Raji (cell line): Measurements from ENCODE around the gene NKAIN2.

Experiments used
- POLR2A ChIP-seq: IDR thresholded peaks from 2 replicates; pipeline ENCODE4 v1.6.1; 2011; ENCODE audit warnings: low read depth, low read length, control low read depth; ENCODE audit not compliant: insufficient read depth

Gene NKAIN2

DNA sequence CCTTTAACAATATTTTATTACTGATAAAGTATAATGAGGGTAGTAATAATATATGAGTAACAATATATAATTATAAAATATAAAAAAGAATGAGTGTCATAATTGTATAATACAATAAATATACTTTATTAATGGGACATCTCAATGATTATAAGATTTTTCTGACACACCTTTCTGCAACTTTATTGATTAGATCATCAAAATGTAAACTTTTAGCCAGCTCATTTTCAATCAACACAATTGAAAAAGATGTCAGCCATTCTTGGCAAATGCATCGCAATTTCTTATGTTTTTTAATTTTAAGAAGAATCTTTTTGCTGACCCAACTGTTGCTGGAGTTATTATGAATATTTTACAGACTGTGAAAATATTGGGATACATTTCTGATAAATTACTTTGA, 1026.2 kb downstream of the NKAIN2 start:
- no peak for TF ChIP-seq POLR2A

- no peak for TF ChIP-seq POLR2A
Measured at GRCh38 chr6:124830506-124830905, 1026.8 kb downstream of the NKAIN2 start.

DNA sequence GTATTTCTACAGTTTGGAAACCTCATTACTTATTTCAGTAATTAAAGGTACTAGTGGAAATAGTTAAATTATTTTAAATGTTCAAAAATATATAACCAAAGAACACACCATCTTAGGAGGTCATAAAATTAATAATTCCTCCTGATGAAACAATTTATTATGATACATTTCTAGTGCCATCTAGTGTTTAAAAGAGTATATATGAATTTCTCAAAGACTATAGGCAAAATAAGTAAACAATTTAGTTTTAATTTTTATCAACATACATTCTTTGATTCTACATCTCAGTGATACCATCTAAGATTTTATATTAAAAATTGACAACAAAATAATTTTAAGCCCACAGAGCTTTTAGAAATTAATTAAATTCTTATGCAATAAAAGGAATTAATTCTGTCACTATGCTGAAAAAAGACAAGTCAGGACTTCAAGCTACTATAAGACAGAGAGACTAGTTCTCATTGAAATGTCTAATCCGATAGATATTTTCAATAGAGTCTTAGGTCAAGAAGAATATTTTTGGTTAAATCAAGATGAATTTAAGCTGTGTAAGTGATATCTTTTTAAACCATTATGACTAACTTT, 1050.8 kb downstream of the NKAIN2 start:
- no peak for TF ChIP-seq POLR2A

DNA sequence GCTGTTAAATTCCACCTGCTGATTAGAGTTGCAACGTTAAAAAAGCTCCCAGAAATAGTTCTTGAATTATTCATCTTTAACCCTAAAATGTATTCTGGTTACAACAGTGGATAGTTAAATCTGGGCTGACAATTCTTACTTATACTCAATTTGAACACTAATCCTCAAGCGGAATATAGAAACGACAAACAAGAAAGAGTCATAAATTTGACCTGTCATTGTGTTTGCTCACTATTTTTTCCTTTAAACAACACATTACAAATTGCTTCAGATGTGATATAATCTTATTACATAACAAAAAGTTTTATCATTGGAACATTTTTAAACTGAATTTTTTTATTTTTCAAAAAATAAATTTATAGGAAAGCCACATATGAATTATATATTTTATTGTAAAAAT, 1054.1 kb downstream of the NKAIN2 start:
- no peak for TF ChIP-seq POLR2A

- TF ChIP-seq POLR2A, result no peak
Measured at GRCh38 chr6:124858564-124858963, 1054.9 kb downstream of the NKAIN2 start.

DNA sequence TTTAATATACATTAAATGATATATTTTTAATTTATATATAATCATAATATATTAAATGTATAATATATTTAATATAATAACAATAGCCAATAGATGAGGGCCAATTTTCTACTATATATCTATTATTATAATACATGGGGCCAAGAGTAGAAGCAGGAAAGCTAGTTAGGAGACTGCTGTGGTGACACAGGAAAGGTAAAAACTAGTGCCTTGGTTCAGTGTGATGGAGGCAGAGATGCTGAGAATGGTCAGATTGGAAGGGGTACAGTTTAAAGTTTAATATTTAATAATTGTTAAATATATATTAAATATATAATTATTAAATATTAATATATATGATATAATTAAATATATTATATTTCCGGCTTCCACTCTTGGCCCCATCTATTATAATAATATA, 1055.7 kb downstream of the NKAIN2 start:
- TF ChIP-seq POLR2A, result no peak

- TF ChIP-seq POLR2A, result no peak
Measured at GRCh38 chr6:124866040-124866439, 1062.4 kb downstream of the NKAIN2 start.

GRCh38 chr6:124867121-124867520, 1063.5 kb downstream of the NKAIN2 start:
- TF ChIP-seq POLR2A, result no peak

GRCh38 chr6:124868481-124868880, 1064.8 kb downstream of the NKAIN2 start:
- TF ChIP-seq POLR2A, result no peak

- no peak for TF ChIP-seq POLR2A
Measured at GRCh38 chr6:124869416-124869815, 1065.8 kb downstream of the NKAIN2 start.

GRCh38 chr6:124870611-124871459, 1067.2 kb downstream of the NKAIN2 start:
- TF ChIP-seq POLR2A, result no peak

DNA sequence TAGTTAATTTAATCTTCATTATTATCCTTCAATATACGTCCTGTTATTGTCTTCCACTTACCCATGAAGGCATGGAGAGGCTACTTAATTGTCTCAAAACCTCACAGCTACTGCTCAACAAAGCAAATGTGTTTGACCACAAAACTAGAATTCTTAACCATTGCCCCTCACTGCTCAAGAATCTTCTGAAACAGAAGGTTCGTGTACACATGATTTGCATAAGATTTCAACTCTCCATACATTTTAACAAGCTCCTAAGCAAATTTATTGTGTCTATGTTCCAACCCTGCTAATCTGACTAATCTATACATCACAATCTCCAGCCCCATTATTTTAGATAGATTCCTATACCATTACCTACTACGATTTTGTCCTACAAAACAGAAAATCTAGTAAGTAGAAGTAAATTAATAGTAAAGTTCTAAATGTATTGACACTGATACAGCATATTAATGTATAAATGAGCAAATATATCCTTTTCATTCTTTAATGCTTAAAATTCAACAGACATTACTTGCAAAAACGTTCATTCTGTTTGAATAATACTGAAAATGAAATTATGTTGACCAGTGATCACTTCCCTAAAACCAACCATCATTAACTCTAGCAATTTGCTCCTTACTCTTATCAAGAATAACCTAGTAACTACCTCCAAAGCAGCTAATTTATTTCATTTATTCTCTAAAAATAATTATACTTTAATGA, 1068.8 kb downstream of the NKAIN2 start:
- no peak for TF ChIP-seq POLR2A

- no peak for TF ChIP-seq POLR2A
Measured at GRCh38 chr6:124873066-124873410, 1069.4 kb downstream of the NKAIN2 start.
